ENCODE results near the gene MAGI2. TPM values are rescaled to one million over a fixed set of nuclear protein-coding genes. Genes with fewer than 3 reads are reported as not detected.

The MAGI2 gene
- total RNA-seq, 1 experiment from 2014 or later = 0.52 TPM

DNA sequence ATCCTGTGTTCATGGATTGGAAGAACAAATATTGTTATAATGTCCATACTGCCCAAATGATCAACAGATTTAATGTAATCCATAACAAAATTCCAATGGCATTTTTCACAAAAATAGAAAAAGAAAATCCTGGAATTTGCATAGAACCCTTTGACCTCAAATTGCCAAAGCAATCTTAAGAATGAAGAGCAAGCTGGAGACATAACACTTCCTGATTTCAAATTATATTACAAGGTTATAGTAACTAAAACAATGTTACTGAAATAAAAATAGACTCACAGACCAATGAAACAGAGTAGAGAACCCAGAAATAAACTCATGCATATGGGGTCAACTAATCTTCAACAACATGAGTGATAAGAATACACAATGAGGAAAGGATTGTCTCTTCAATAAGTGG lies 1352.4 kb downstream of the MAGI2 start:
- TF ChIP-seq, protein P1, sequence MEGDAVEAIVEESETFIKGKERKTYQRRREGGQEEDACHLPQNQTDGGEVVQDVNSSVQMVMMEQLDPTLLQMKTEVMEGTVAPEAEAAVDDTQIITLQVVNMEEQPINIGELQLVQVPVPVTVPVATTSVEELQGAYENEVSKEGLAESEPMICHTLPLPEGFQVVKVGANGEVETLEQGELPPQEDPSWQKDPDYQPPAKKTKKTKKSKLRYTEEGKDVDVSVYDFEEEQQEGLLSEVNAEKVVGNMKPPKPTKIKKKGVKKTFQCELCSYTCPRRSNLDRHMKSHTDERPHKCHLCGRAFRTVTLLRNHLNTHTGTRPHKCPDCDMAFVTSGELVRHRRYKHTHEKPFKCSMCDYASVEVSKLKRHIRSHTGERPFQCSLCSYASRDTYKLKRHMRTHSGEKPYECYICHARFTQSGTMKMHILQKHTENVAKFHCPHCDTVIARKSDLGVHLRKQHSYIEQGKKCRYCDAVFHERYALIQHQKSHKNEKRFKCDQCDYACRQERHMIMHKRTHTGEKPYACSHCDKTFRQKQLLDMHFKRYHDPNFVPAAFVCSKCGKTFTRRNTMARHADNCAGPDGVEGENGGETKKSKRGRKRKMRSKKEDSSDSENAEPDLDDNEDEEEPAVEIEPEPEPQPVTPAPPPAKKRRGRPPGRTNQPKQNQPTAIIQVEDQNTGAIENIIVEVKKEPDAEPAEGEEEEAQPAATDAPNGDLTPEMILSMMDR (IDR thresholded peaks at IDR 0.05; ENCODE audit: unreplicated experiment) = no peak
- Mint-ChIP-seq H3K36me3 (ENCODE audit: insufficient read depth, unreplicated experiment) (no peaks in the 10 kb centered on the region), H3K27ac (ENCODE audit: unreplicated experiment) (no peak overlapping the region), H3K4me1 (ENCODE audit: low read depth, unreplicated experiment) (no peaks in the 10 kb centered on the region), H3K9me3 (ENCODE audit: low read depth, unreplicated experiment) (no peaks in the 10 kb centered on the region), H3K4me3 (ENCODE audit: low read depth, unreplicated experiment) (no peak overlapping the region), H3K27me3 (ENCODE audit: unreplicated experiment) (peaks cover 24% of the 10 kb centered on the region)
- no TSS peak for BruUV-seq (replicated peaks)
- intact Hi-C loops (cut with micrococcal nuclease; ENCODE audit: unreplicated experiment) = no loop called here
- DNase-seq = no peak
- CTCF ChIA-PET = no interaction called here

DNA sequence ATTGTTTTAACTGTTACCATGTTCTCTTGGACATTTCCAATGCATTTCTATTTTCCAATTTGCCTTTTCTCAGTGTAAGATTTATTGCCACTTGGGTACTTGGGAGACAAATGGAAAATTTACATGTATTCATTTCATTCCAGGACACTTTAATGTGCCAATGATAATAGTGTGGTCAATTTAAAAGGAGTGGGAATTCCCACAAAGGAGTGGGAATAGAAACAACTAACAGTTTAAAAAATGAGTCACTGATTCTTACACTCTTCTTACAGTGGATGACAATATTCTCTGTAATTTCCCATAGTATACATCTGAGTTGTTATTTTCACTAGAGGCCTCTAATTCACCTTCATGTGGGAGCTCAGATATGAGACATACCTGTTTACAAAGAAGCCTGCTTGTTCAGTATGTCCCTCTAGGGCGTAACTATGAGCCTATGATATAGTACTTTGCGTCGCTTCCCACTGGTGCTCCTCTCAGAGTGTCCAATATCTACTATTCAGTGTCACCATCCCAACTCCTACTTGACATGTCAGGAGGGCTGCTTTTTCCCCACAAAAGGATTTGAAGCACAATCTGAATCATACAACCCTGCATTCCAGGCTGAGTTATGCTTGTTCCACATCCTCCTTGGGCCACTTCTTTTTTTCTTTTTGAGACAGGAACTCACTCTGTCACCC lies 1353.6 kb downstream of the MAGI2 start:
- no peaks in the 10 kb centered on the region for H3K36me3 Mint-ChIP-seq (ENCODE audit: insufficient read depth, unreplicated experiment)
- intact Hi-C loops (cut with micrococcal nuclease; ENCODE audit: unreplicated experiment) = no loop called here
- no peaks in the 10 kb centered on the region for H3K9me3 Mint-ChIP-seq (ENCODE audit: low read depth, unreplicated experiment)
- DNase-seq = no peak
- H3K27ac Mint-ChIP-seq (ENCODE audit: unreplicated experiment) = no peak overlapping the region
- H3K27me3 Mint-ChIP-seq (ENCODE audit: unreplicated experiment) = peaks cover 36% of the 10 kb centered on the region
- no peaks in the 10 kb centered on the region for H3K4me1 Mint-ChIP-seq (ENCODE audit: low read depth, unreplicated experiment)
- TF ChIP-seq, protein P1 (IDR thresholded peaks at IDR 0.05; ENCODE audit: unreplicated experiment) = no peak
- H3K4me3 Mint-ChIP-seq (ENCODE audit: low read depth, unreplicated experiment) = no peak overlapping the region
- CTCF ChIA-PET = no interaction called here
- no TSS peak for BruUV-seq (replicated peaks)

DNA sequence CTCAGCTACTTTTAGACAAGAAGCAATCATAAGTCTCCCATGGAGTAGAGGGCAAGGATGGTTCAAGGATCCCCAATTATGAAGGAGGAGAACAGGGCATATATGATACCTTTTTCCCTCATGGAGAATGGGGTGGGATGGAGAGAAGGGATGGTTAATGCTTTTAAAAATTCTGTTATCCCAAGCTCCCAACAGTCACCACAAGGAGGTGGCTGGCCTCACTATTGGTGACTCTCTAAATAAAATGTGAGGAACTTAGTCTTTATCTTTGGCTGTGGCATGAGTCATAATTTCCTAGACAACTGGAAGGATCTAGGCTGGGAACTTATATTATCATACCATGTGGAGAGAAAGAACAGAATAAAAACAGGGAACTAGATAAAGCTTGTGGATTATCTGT lies 1357.9 kb downstream of the MAGI2 start:
- no peak for DNase-seq
- intact Hi-C loops (cut with micrococcal nuclease; ENCODE audit: unreplicated experiment) = no loop called here
- BruUV-seq (replicated peaks) = no TSS peak
- Mint-ChIP-seq H3K27me3 (ENCODE audit: unreplicated experiment) (peaks cover 27% of the 10 kb centered on the region), H3K4me1 (ENCODE audit: low read depth, unreplicated experiment) (no peaks in the 10 kb centered on the region), H3K4me3 (ENCODE audit: low read depth, unreplicated experiment) (no peak overlapping the region), H3K36me3 (ENCODE audit: insufficient read depth, unreplicated experiment) (no peaks in the 10 kb centered on the region), H3K27ac (ENCODE audit: unreplicated experiment) (no peak overlapping the region), H3K9me3 (ENCODE audit: low read depth, unreplicated experiment) (no peaks in the 10 kb centered on the region)
- CTCF ChIA-PET = no interaction called here
- TF ChIP-seq, protein P1 (IDR thresholded peaks at IDR 0.05; ENCODE audit: unreplicated experiment) = no peak

DNA sequence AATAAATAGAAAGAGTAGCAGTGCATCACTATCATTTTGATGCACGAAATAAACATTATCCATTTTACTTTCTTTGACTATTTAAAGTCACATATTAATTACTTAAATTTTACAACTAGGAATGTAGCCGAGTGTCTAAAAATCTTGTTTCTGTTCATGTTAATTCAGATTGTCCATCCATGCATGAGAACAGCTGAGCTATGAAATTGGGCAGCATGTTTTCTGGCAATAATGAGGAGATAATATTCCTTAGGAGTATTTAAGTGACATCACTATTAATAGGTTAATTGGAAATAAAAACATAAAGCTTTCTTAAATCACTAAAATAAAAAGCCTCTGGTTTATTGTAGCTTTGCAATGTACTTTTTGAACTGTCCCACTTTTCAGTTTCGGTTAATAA lies 1361.1 kb downstream of the MAGI2 start:
- H3K4me3 Mint-ChIP-seq (ENCODE audit: low read depth, unreplicated experiment) = no peak overlapping the region
- TF ChIP-seq, protein P1 (IDR thresholded peaks at IDR 0.05; ENCODE audit: unreplicated experiment) = no peak
- H3K4me1 Mint-ChIP-seq (ENCODE audit: low read depth, unreplicated experiment) = no peaks in the 10 kb centered on the region
- H3K36me3 Mint-ChIP-seq (ENCODE audit: insufficient read depth, unreplicated experiment) = no peaks in the 10 kb centered on the region
- DNase-seq = no peak
- H3K9me3 Mint-ChIP-seq (ENCODE audit: low read depth, unreplicated experiment) = no peaks in the 10 kb centered on the region
- H3K27ac Mint-ChIP-seq (ENCODE audit: unreplicated experiment) = no peak overlapping the region
- peaks cover 27% of the 10 kb centered on the region for H3K27me3 Mint-ChIP-seq (ENCODE audit: unreplicated experiment)
- CTCF ChIA-PET = interaction anchor here (0.6 to 1.4 kb wide), 2 partner anchors 19 to 152 kb away, joined by 3 to 4 read pairs; no protein-coding TSS in a partner anchor
- intact Hi-C loops (cut with micrococcal nuclease; ENCODE audit: unreplicated experiment) = no loop called here
- no TSS peak for BruUV-seq (replicated peaks)
